Measurements from ENCODE around the gene EPG5. TPM values are rescaled to one million over a fixed set of nuclear protein-coding genes. Genes with fewer than 3 reads are reported as not detected.
"Not testable (repeated sequence)": the region's sequence is repeated elsewhere in the genome, so short reads cannot be mapped to it uniquely, and the experiment has no call there.

The EPG5 gene
- total and polyA plus RNA-seq, 3 experiments from 2014 or later: 4.0 to 18.1 (median 17.7) TPM

GRCh38 chr18:45992527-45992926, 25.4 kb upstream of the EPG5 start:
- H3K27me3 Mint-ChIP-seq; CTCF ChIA-PET; H3K27ac ChIP-seq (ENCODE audit: low read depth, low read length); H3K9me3 Mint-ChIP-seq; H3K4me3 ChIP-seq (ENCODE audit: low read length); H3K36me3 ChIP-seq (ENCODE audit: insufficient read depth, low read length); POLR2A ChIA-PET; H3K27ac Mint-ChIP-seq; H3K4me1 ChIP-seq (ENCODE audit: insufficient read depth, low read length); H3K9me3 ChIP-seq (ENCODE audit: low read length); H3K27me3 ChIP-seq (ENCODE audit: insufficient read depth, low read length, poor library complexity, severe bottlenecking); DNase-seq; H3K4me3 Mint-ChIP-seq: not testable (repeated sequence)
- peaks cover under 1 to 13% (median 2%) of the 10 kb centered on the region in 3 donors for H3K4me1 Mint-ChIP-seq
- H3K36me3 Mint-ChIP-seq: peaks cover 14 to 26% (median 25%) of the 10 kb centered on the region in 3 donors

- no peaks in the 10 kb centered on the region for H3K27me3 ChIP-seq (ENCODE audit: insufficient read depth, low read length, poor library complexity, severe bottlenecking)
- H3K36me3 ChIP-seq (ENCODE audit: insufficient read depth, low read length): no peaks in the 10 kb centered on the region
- no peak for DNase-seq
- CTCF ChIA-PET: interaction anchor here (1.4 kb wide), 1 partner anchor 15 kb away, joined by 4 read pairs; no protein-coding TSS in a partner anchor
- H3K4me1 ChIP-seq (ENCODE audit: insufficient read depth, low read length): peaks cover 1% of the 10 kb centered on the region
- Mint-ChIP-seq H3K36me3 (peaks cover 17 to 29% (median 28%) of the 10 kb centered on the region in 3 donors), H3K27ac (peak overlapping the region in 1 of 8 donors; percentile 64), H3K27me3 (peaks cover 0 to 3% of the 10 kb centered on the region in 2 donors), H3K4me3 (no peak overlapping the region), H3K4me1 (peaks cover 0 to 8% (median 2%) of the 10 kb centered on the region in 3 donors), H3K9me3 (no peaks in the 10 kb centered on the region)
- no peak overlapping the region for H3K27ac ChIP-seq (ENCODE audit: low read depth, low read length)
- POLR2A ChIA-PET: no interaction called here
- H3K9me3 ChIP-seq (ENCODE audit: low read length): no peaks in the 10 kb centered on the region
- H3K4me3 ChIP-seq (ENCODE audit: low read length): no peak overlapping the region
These were observed 24.7 kb upstream of the EPG5 start for GRCh38 chr18:45991788-45992187.

- no peaks in the 10 kb centered on the region for H3K4me1 ChIP-seq (ENCODE audit: insufficient read depth, low read length)
- ChIA-PET CTCF (no interaction called here), POLR2A (no interaction called here)
- H3K4me3 ChIP-seq (ENCODE audit: low read length): no peak overlapping the region
- Mint-ChIP-seq H3K27me3 (peaks cover 0 to 3% of the 10 kb centered on the region in 2 donors), H3K9me3 (no peaks in the 10 kb centered on the region), H3K36me3 (peaks cover 12 to 21% (median 18%) of the 10 kb centered on the region in 3 donors), H3K27ac (peak overlapping the region in 1 of 8 donors; percentile 31), H3K4me1 (no peaks in the 10 kb centered on the region), H3K4me3 (no peak overlapping the region)
- H3K27me3 ChIP-seq (ENCODE audit: insufficient read depth, low read length, poor library complexity, severe bottlenecking): no peaks in the 10 kb centered on the region
- DNase-seq: no peak
- no peak overlapping the region for H3K27ac ChIP-seq (ENCODE audit: low read depth, low read length)
- no peaks in the 10 kb centered on the region for H3K36me3 ChIP-seq (ENCODE audit: insufficient read depth, low read length)
- H3K9me3 ChIP-seq (ENCODE audit: low read length): no peaks in the 10 kb centered on the region
These were observed 17.6 kb upstream of the EPG5 start for GRCh38 chr18:45984546-45985235.

- H3K9me3 Mint-ChIP-seq: no peaks in the 10 kb centered on the region
- no peak overlapping the region for H3K27ac Mint-ChIP-seq
- Histone ChIP-seq H3K27me3 (ENCODE audit: insufficient read depth, low read length, poor library complexity, severe bottlenecking) (no peaks in the 10 kb centered on the region), H3K4me3 (ENCODE audit: low read length) (no peak overlapping the region), H3K9me3 (ENCODE audit: low read length) (no peaks in the 10 kb centered on the region), H3K27ac (ENCODE audit: low read depth, low read length) (no peak overlapping the region), H3K4me1 (ENCODE audit: insufficient read depth, low read length) (no peaks in the 10 kb centered on the region), H3K36me3 (ENCODE audit: insufficient read depth, low read length) (no peaks in the 10 kb centered on the region)
- ChIA-PET CTCF (no interaction called here), POLR2A (no interaction called here)
- peaks cover 0 to 4% of the 10 kb centered on the region in 2 donors for H3K27me3 Mint-ChIP-seq
- H3K4me1 Mint-ChIP-seq: no peaks in the 10 kb centered on the region
- H3K4me3 Mint-ChIP-seq: no peak overlapping the region
- no peaks in the 10 kb centered on the region for H3K36me3 Mint-ChIP-seq
- no peak for DNase-seq
These were observed 14.7 kb upstream of the EPG5 start for GRCh38 chr18:45981821-45982220.

GRCh38 chr18:45980229-45980628, 13.1 kb upstream of the EPG5 start:
- POLR2A ChIA-PET: no interaction called here
- Mint-ChIP-seq H3K27ac (no peak overlapping the region), H3K36me3 (no peaks in the 10 kb centered on the region)

GRCh38 chr18:45978084-45978483, 11.0 kb upstream of the EPG5 start:
- H3K4me1 ChIP-seq (ENCODE audit: insufficient read depth, low read length): peaks cover 3% of the 10 kb centered on the region
- no peaks in the 10 kb centered on the region for H3K9me3 ChIP-seq (ENCODE audit: low read length)
- ChIA-PET POLR2A (no interaction called here), CTCF (interaction anchor here (1.3 to 1.6 kb wide), 2 partner anchors 13 to 314 kb away, joined by 3 to 4 read pairs; no protein-coding TSS in a partner anchor)
- no peak overlapping the region for H3K27ac ChIP-seq (ENCODE audit: low read depth, low read length)
- Mint-ChIP-seq H3K27ac (no peak overlapping the region), H3K4me1 (peaks cover 5 to 8% (median 7%) of the 10 kb centered on the region in 3 donors), H3K4me3 (no peak overlapping the region), H3K9me3 (no peaks in the 10 kb centered on the region), H3K36me3 (no peaks in the 10 kb centered on the region), H3K27me3 (peaks cover 0 to 4% of the 10 kb centered on the region in 2 donors)
- no peak for DNase-seq
- H3K4me3 ChIP-seq (ENCODE audit: low read length): no peak overlapping the region
- H3K27me3 ChIP-seq (ENCODE audit: insufficient read depth, low read length, poor library complexity, severe bottlenecking): no peaks in the 10 kb centered on the region
- H3K36me3 ChIP-seq (ENCODE audit: insufficient read depth, low read length): no peaks in the 10 kb centered on the region

More at GRCh38 chr18:45980229-45980628, 13.1 kb upstream of the EPG5 start:
- H3K4me3 Mint-ChIP-seq: no peak overlapping the region
- H3K4me1 ChIP-seq (ENCODE audit: insufficient read depth, low read length): no peaks in the 10 kb centered on the region
- no peak overlapping the region for H3K27ac ChIP-seq (ENCODE audit: low read depth, low read length)
- CTCF ChIA-PET: no interaction called here
- no peaks in the 10 kb centered on the region for H3K36me3 ChIP-seq (ENCODE audit: insufficient read depth, low read length)
- DNase-seq: no peak
- no peaks in the 10 kb centered on the region for H3K27me3 ChIP-seq (ENCODE audit: insufficient read depth, low read length, poor library complexity, severe bottlenecking)
- H3K9me3 Mint-ChIP-seq: no peaks in the 10 kb centered on the region
- H3K4me1 Mint-ChIP-seq: no peaks in the 10 kb centered on the region
- peaks cover 0 to 4% of the 10 kb centered on the region in 2 donors for H3K27me3 Mint-ChIP-seq
- H3K9me3 ChIP-seq (ENCODE audit: low read length): no peaks in the 10 kb centered on the region
- no peak overlapping the region for H3K4me3 ChIP-seq (ENCODE audit: low read length)

GRCh38 chr18:45976974-45977373, 9.8 kb upstream of the EPG5 start:
- Histone ChIP-seq H3K27me3 (ENCODE audit: insufficient read depth, low read length, poor library complexity, severe bottlenecking) (no peaks in the 10 kb centered on the region), H3K4me1 (ENCODE audit: insufficient read depth, low read length) (peaks cover 3% of the 10 kb centered on the region), H3K27ac (ENCODE audit: low read depth, low read length) (no peak overlapping the region), H3K4me3 (ENCODE audit: low read length) (no peak overlapping the region), H3K36me3 (ENCODE audit: insufficient read depth, low read length) (no peaks in the 10 kb centered on the region), H3K9me3 (ENCODE audit: low read length) (no peaks in the 10 kb centered on the region)
- H3K36me3 Mint-ChIP-seq: no peaks in the 10 kb centered on the region
- H3K27me3 Mint-ChIP-seq: peaks cover 0 to 4% of the 10 kb centered on the region in 2 donors
- peaks cover 5 to 8% (median 7%) of the 10 kb centered on the region in 3 donors for H3K4me1 Mint-ChIP-seq
- ChIA-PET CTCF (interaction anchor here (1.3 to 1.6 kb wide), 5 partner anchors 14 to 356 kb away, joined by 3 to 9 read pairs (median 4); a partner anchor contains a TSS), POLR2A (no interaction called here)
- no peak overlapping the region for H3K4me3 Mint-ChIP-seq
- peak overlapping the region in 1 of 8 donors; percentile 28 for H3K27ac Mint-ChIP-seq
- no peak for DNase-seq
- H3K9me3 Mint-ChIP-seq: no peaks in the 10 kb centered on the region

GRCh38 chr18:45976566-45976965, 9.4 kb upstream of the EPG5 start:
- H3K4me1 Mint-ChIP-seq: peaks cover 5 to 8% (median 7%) of the 10 kb centered on the region in 3 donors
- ChIA-PET CTCF (interaction anchor here (1.3 to 1.6 kb wide), 4 partner anchors 15 to 356 kb away, joined by 3 to 9 read pairs (median 4); a partner anchor contains a TSS), POLR2A (no interaction called here)
- no peak overlapping the region for H3K27ac ChIP-seq (ENCODE audit: low read depth, low read length)
- no peaks in the 10 kb centered on the region for H3K9me3 ChIP-seq (ENCODE audit: low read length)
- H3K9me3 Mint-ChIP-seq: no peaks in the 10 kb centered on the region
- peaks cover 3% of the 10 kb centered on the region for H3K4me1 ChIP-seq (ENCODE audit: insufficient read depth, low read length)
- peaks cover 0 to 4% of the 10 kb centered on the region in 2 donors for H3K27me3 Mint-ChIP-seq
- H3K27ac Mint-ChIP-seq: peak overlapping the region in 1 of 8 donors; percentile 28
- H3K27me3 ChIP-seq (ENCODE audit: insufficient read depth, low read length, poor library complexity, severe bottlenecking): no peaks in the 10 kb centered on the region
- H3K4me3 Mint-ChIP-seq: no peak overlapping the region
- no peak overlapping the region for H3K4me3 ChIP-seq (ENCODE audit: low read length)
- no peak for DNase-seq
- no peaks in the 10 kb centered on the region for H3K36me3 Mint-ChIP-seq
- no peaks in the 10 kb centered on the region for H3K36me3 ChIP-seq (ENCODE audit: insufficient read depth, low read length)

All from CD8-positive, alpha-beta memory T cell (primary cell).